IMR-90 (cell line): Measurements from ENCODE around the gene MIB1. TPM values are rescaled to one million over a fixed set of nuclear protein-coding genes. Genes with fewer than 3 reads are reported as not detected.

Experiments
- ATAC-seq: fragments of 200-7000 bp; cut with Tn5 transposase; 2 replicates; pipeline ENCODE4 v1.9.1; 2020; ENCODE audit warnings: low read depth, mild to moderate bottlenecking, moderate library complexity
- BruUV-seq: library from RNA; stranded (reverse); fragments of 400-500 nt; replicated peaks from 2 replicates; lab custom pipeline; 2021; lab: Mats Ljungman, UMichigan
- CTCF ChIA-PET: fragments of 300-600 bp; formaldehyde crosslinking; extraction: SDS; loops from one replicate; lab custom pipeline; 2021; ENCODE audit warnings: antibody characterized with exemption; lab: Yijun Ruan, JAX
- POLR2A ChIA-PET: fragments of 300-600 bp; sonication (Branson Sonifier 250); formaldehyde crosslinking; loops from one replicate; lab custom pipeline; 2022; ENCODE audit warnings: antibody characterized with exemption; ENCODE audit not compliant: unreplicated experiment; lab: Charles Lee
- DNase-seq: peaks from one replicate; pipeline ENCODE4 v3.0.0; 2013
- H2AFZ ChIP-seq: replicated peaks from 2 replicates; pipeline ENCODE3; 2013; ENCODE audit warnings: low read length, mild to moderate bottlenecking; ENCODE audit not compliant: poor library complexity
- H2AK5ac ChIP-seq: 2 replicates; pipeline ENCODE4 v1.6.1; 2013; ENCODE audit warnings: low read depth, low read length, inconsistent platforms
- H2AK9ac ChIP-seq: replicated peaks from 2 replicates; pipeline ENCODE3; 2013; ENCODE audit warnings: mild to moderate bottlenecking, low read depth, low read length, moderate library complexity; ENCODE audit not compliant: poor library complexity
- H2BK120ac ChIP-seq: 2 replicates; pipeline ENCODE4 v1.6.1; 2013; ENCODE audit warnings: low read depth, low read length, inconsistent platforms
- H2BK15ac ChIP-seq: 3 replicates; pipeline ENCODE4 v1.6.1; 2013; ENCODE audit warnings: low read depth, low read length, inconsistent platforms
- H2BK20ac ChIP-seq: 2 replicates; pipeline ENCODE4 v1.6.1; 2013; ENCODE audit warnings: low read depth, mild to moderate bottlenecking, inconsistent platforms, low read length, moderate library complexity
- H2BK5ac ChIP-seq: 2 replicates; pipeline ENCODE4 v1.6.1; 2013; ENCODE audit warnings: mild to moderate bottlenecking, low read depth, low read length, inconsistent platforms; ENCODE audit not compliant: poor library complexity, severe bottlenecking
- H3K14ac ChIP-seq: replicated peaks from 2 replicates; pipeline ENCODE4 v1.6.1; 2013; ENCODE audit warnings: low read depth, low read length, inconsistent platforms
- H3K18ac ChIP-seq: 2 replicates; pipeline ENCODE4 v1.6.1; 2013; ENCODE audit warnings: low read depth, low read length, control low read depth
- H3K23ac ChIP-seq: 2 replicates; pipeline ENCODE4 v1.6.1; 2013; ENCODE audit warnings: low read depth, low read length, inconsistent platforms
- H3K27ac ChIP-seq: 2 replicates; pipeline ENCODE4 v1.5.1; 2013; ENCODE audit warnings: mild to moderate bottlenecking, control low read depth, low read length; ENCODE audit not compliant: insufficient read depth
- H3K27me3 ChIP-seq: 2 replicates; pipeline ENCODE4 v1.6.1; 2013; ENCODE audit warnings: low read length; ENCODE audit not compliant: control insufficient read depth, insufficient read depth
- H3K36me3 ChIP-seq: 2 replicates; pipeline ENCODE4 v1.6.1; 2013; ENCODE audit warnings: low read length, mixed read lengths; ENCODE audit not compliant: control insufficient read depth, insufficient read depth
- H3K4ac ChIP-seq: 2 replicates; pipeline ENCODE4 v1.6.1; 2013; ENCODE audit warnings: low read depth, low read length, inconsistent platforms
- H3K4me1 ChIP-seq: 2 replicates; pipeline ENCODE4 v1.6.1; 2013; ENCODE audit warnings: low read length, mixed read lengths; ENCODE audit not compliant: control insufficient read depth, insufficient read depth
- H3K4me2 ChIP-seq: 2 replicates; pipeline ENCODE4 v1.6.1; 2013; ENCODE audit warnings: low read depth, mild to moderate bottlenecking, control low read depth, low read length, moderate library complexity
- H3K4me3 ChIP-seq: 2 replicates; pipeline ENCODE4 v1.5.1; 2013; ENCODE audit warnings: low read depth, mild to moderate bottlenecking, control low read depth, low read length, moderate library complexity; ENCODE audit not compliant: insufficient read depth
- H3K56ac ChIP-seq: 2 replicates; pipeline ENCODE4 v1.6.1; 2013; ENCODE audit warnings: low read length, inconsistent platforms; ENCODE audit not compliant: insufficient read depth; ENCODE audit errors: extremely low read depth
- H3K79me1 ChIP-seq, 2 experiments: 2 replicates each; pipeline ENCODE4 v1.6.1; 2013; ENCODE audit warnings: low read length in 2 of 2, inconsistent platforms in 1 of 2, low read depth in 1 of 2
- H3K9ac ChIP-seq: 2 replicates; pipeline ENCODE4 v1.6.1; 2013; ENCODE audit warnings: low read depth, low read length, control low read depth
- H3K9me1 ChIP-seq: 2 replicates; pipeline ENCODE4 v1.6.1; 2013; ENCODE audit warnings: low read length, inconsistent platforms; ENCODE audit not compliant: insufficient read depth
- H3K9me3 ChIP-seq: 2 replicates; pipeline ENCODE4 v1.6.1; 2013; ENCODE audit warnings: low read length; ENCODE audit not compliant: control insufficient read depth, insufficient read depth
- H4K20me1 ChIP-seq: 2 replicates; pipeline ENCODE4 v1.6.1; 2013; ENCODE audit warnings: low read length, inconsistent platforms; ENCODE audit not compliant: insufficient read depth
- H4K5ac ChIP-seq: 2 replicates; pipeline ENCODE4 v1.6.1; 2013; ENCODE audit warnings: mild to moderate bottlenecking, low read depth, low read length, control low read depth
- H4K8ac ChIP-seq, 2 experiments: 2 replicates each; pipeline ENCODE4 v1.6.1; 2013; ENCODE audit warnings: low read depth in 2 of 2, low read length in 2 of 2, control low read depth in 1 of 2, inconsistent platforms in 1 of 2
- H4K91ac ChIP-seq: 2 replicates; pipeline ENCODE4 v1.6.1; 2013; ENCODE audit warnings: low read depth, low read length, inconsistent platforms; ENCODE audit not compliant: insufficient read depth
- BHLHE40 ChIP-seq: fragments of 150-350 bp; IDR thresholded peaks from 2 replicates; pipeline ENCODE4 v1.6.1; 2016; ENCODE audit warnings: mild to moderate bottlenecking, low read depth, low read length
- CEBPB ChIP-seq: IDR thresholded peaks from 2 replicates; pipeline ENCODE4 v1.6.1; 2012; ENCODE audit warnings: low read depth, low read length, improper control_type of control experiment
- CHD1 ChIP-seq: IDR thresholded peaks from 2 replicates; pipeline ENCODE4 v1.6.1; 2012; ENCODE audit warnings: low read depth, low read length, improper control_type of control experiment
- CTCF ChIP-seq: conservative IDR thresholded peaks from 2 replicates; pipeline ENCODE4 v1.5.1; 2012; ENCODE audit warnings: mild to moderate bottlenecking, low read depth, low read length, improper control_type of control experiment
- ELK1 ChIP-seq: fragments of 150-350 bp; IDR thresholded peaks from 2 replicates; pipeline ENCODE4 v1.6.1; 2016; ENCODE audit warnings: low read depth, mild to moderate bottlenecking, low read length, moderate library complexity, borderline replicate concordance
- FOS ChIP-seq: fragments of 150-350 bp; IDR thresholded peaks from 2 replicates; pipeline ENCODE4 v1.6.1; 2016; ENCODE audit warnings: low read depth, low read length
- MAFK ChIP-seq: IDR thresholded peaks from 2 replicates; pipeline ENCODE4 v1.6.1; 2012; ENCODE audit warnings: low read depth, low read length, improper control_type of control experiment
- MAZ ChIP-seq: IDR thresholded peaks from 2 replicates; pipeline ENCODE4 v1.6.1; 2012; ENCODE audit warnings: low read depth, mild to moderate bottlenecking, low read length, improper control_type of control experiment, moderate library complexity, borderline replicate concordance
- MXI1 ChIP-seq: IDR thresholded peaks from 2 replicates; pipeline ENCODE4 v1.6.1; 2012; ENCODE audit warnings: low read depth, mild to moderate bottlenecking, low read length, moderate library complexity, borderline replicate concordance
- NFE2L2 ChIP-seq: fragments of 150-350 bp; IDR thresholded peaks from 2 replicates; pipeline ENCODE4 v1.6.1; 2016; ENCODE audit warnings: low read depth, mild to moderate bottlenecking, low read length
- POLR2A ChIP-seq: IDR thresholded peaks from 2 replicates; pipeline ENCODE4 v1.6.1; 2012; ENCODE audit warnings: mild to moderate bottlenecking, low read depth, low read length
- RAD21 ChIP-seq: IDR thresholded peaks from 2 replicates; pipeline ENCODE4 v1.6.1; 2012; ENCODE audit warnings: low read length, improper control_type of control experiment
- RCOR1 ChIP-seq: IDR thresholded peaks from 2 replicates; pipeline ENCODE4 v1.6.1; 2012; ENCODE audit warnings: mild to moderate bottlenecking, low read length, improper control_type of control experiment; ENCODE audit not compliant: insufficient replicate concordance
- RFX5 ChIP-seq: IDR thresholded peaks from 2 replicates; pipeline ENCODE4 v1.8.0; 2012; ENCODE audit warnings: low read depth, mild to moderate bottlenecking, low read length, moderate library complexity
- SMC3 ChIP-seq: fragments of 150-350 bp; IDR thresholded peaks from 2 replicates; pipeline ENCODE4 v1.6.1; 2016; ENCODE audit warnings: low read depth, mild to moderate bottlenecking, antibody characterized with exemption, low read length, moderate library complexity
- USF2 ChIP-seq: fragments of 150-350 bp; IDR thresholded peaks from 2 replicates; pipeline ENCODE4 v1.6.1; 2017; ENCODE audit warnings: mild to moderate bottlenecking, antibody characterized with exemption, low read length, low read depth
- WGBS, 2 experiments: methylation state at CpG; one replicate each; pipeline versions ENCODE4 v1.1.5 to v1.1.7; 2013; ENCODE audit warnings: missing lambda C conversion rate in 2 of 2; ENCODE audit not compliant: insufficient read length in 1 of 2; ENCODE audit errors: extremely low coverage in 2 of 2; 5-methylcytosine and 5-hydroxymethylcytosine counted together
- dilution Hi-C: fragments of 300-500 bp; cut with HindIII; formaldehyde crosslinking; loops from one replicate; pipeline ENCODE4 v1.14.3; 2018; ENCODE audit warnings: low sequenced_read_pairs; ENCODE audit not compliant: unreplicated experiment
- in situ Hi-C: fragments of 300-500 bp; cut with MboI; formaldehyde crosslinking; loops from 3 replicates; pipeline ENCODE4 v1.14.3; 2019; ENCODE audit warnings: low sequenced_read_pairs, inconsistent platforms, mixed read lengths
- intact Hi-C: fragments of 100-400 bp; cut with micrococcal nuclease; formaldehyde crosslinking; loops from 2 replicates; pipeline ENCODE4 v1.10.0; 2022
- polyA plus RNA-seq, 3 experiments: library from polyadenylated mRNA; depleted of rRNA; stranded (reverse); fragments of >200 nt; gene quantifications; 2 replicates each; pipeline ENCODE4 v1.2.3, GENCODE V29; 2012; ENCODE audit warnings: low replicate concordance in 1 of 3
- total RNA-seq: library from RNA; depleted of rRNA; stranded (reverse); fragments of >200 nt; gene quantifications from 2 replicates; pipeline ENCODE4 v1.2.3, GENCODE V29; 2012

MIB1 gene
- total and polyA plus RNA-seq, 2 of the 4 experiments (the other 2 are of a cell fraction) = 5.9 to 80.1 TPM

GRCh38 chr18:21815101-21815500 is 74.5 kb downstream of the MIB1 start:
- DNase-seq (no peak), ATAC-seq (no peak)
- 100% methylated on average over 1 of the region's 2 CpGs; no CpG with 5 or more reads in 1 of the 2 experiments for WGBS, 2 experiments
- Histone ChIP-seq H4K8ac (no peak overlapping the region), H2AK5ac (no peak overlapping the region), H2BK120ac (no peak overlapping the region), H3K14ac (no peak overlapping the region), H4K20me1 (no peaks in the 10 kb centered on the region), H3K23ac (no peak overlapping the region), H3K27me3 (no peaks in the 10 kb centered on the region), H4K91ac (no peak overlapping the region), H3K9ac (no peak overlapping the region), H3K4me1 (no peaks in the 10 kb centered on the region), H2AFZ (no peak overlapping the region), H3K4me2 (no peak overlapping the region), H2BK20ac (no peak overlapping the region), H3K36me3 (peaks cover 8% of the 10 kb centered on the region), H2BK5ac (no peak overlapping the region), H3K56ac (no peak overlapping the region), H3K9me3 (no peaks in the 10 kb centered on the region), H3K27ac (no peak overlapping the region), H3K4ac (no peak overlapping the region), H3K9me1 (no peaks in the 10 kb centered on the region; the same call in 1 of the 2 replicates), H3K4me3 (no peak overlapping the region), H3K79me1 (no peaks in the 10 kb centered on the region; a peak in 1 of 4 replicates), H4K5ac (no peak overlapping the region), H2AK9ac (no peak overlapping the region), H3K18ac (no peak overlapping the region), H2BK15ac (no peak overlapping the region)
- in situ Hi-C loops (no loop called here), intact Hi-C loops (no loop called here), dilution Hi-C loops (no loop called here)
- ChIA-PET CTCF (interaction anchor here (0.6 kb wide), 1 partner anchor 52 kb away, joined by 3 read pairs; no protein-coding TSS in a partner anchor), POLR2A (no interaction called here)
- no TSS peak for BruUV-seq
- TF ChIP-seq RAD21 = no peak
- TF ChIP-seq SMC3 = no peak
- TF ChIP-seq BHLHE40 = no peak
- no peak for TF ChIP-seq POLR2A
- no peak for TF ChIP-seq CTCF
- no peak for TF ChIP-seq CHD1
- TF ChIP-seq FOS = no peak
- no peak for TF ChIP-seq ELK1
- no peak for TF ChIP-seq MAFK
- TF ChIP-seq MAZ = no peak
- no peak for TF ChIP-seq CEBPB
- no peak for TF ChIP-seq MXI1
- TF ChIP-seq NFE2L2 = no peak
- no peak for TF ChIP-seq RCOR1
- no peak for TF ChIP-seq USF2
- TF ChIP-seq RFX5 = no peak
